ENCODE data around the gene LRG1. TPM values are rescaled to one million over a fixed set of nuclear protein-coding genes. Genes with fewer than 3 reads are reported as not detected.

The LRG1 gene
- total and polyA plus RNA-seq, 2 of the 13 experiments (the other 11 are each of a cell fraction or from before 2014, with no cell fraction given) = 12.0 to 39.3 TPM

DNA sequence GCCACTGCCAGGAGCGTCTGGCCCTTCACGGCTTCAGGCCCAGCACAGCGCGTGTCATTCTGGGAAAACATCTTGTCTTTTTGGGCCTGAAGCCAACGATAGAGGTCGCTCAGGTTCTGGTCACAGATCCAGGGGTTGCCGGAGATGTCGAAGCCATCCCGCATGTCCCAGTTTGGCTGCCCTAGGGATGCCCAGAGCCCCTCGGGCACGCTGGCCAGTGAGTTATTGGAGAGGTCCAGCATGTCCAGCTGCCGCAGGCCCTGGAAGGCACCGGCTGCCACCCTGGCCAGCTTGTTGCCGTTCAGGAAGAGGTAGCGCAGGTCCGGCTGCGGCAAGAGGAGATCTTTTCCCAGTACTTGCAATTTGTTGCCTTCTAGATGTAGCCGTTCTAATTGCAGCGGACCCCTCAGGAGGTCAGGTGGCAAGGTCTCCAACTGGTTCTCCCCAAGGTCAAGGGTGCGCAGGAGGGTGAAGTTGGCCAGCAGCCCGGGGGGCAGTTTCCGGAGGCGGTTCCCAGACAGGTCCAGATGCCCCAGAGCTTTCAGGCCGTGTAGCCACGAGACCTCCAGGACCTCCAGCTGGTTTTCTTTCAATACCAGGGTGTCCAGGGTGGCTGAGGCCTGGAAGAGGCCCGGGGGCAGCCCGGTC is 1.8 kb downstream of the LRG1 start:
- no peaks in the 10 kb centered on the region for H3K9me3 ChIP-seq (ENCODE audit: low read length)
- peaks cover 80% of the 10 kb centered on the region for H3K4me1 ChIP-seq (ENCODE audit: insufficient read depth, low read length)
- 92% methylated on average over 6 of the region's 27 CpGs for WGBS (ENCODE audit: low lambda C conversion rate)
- POLR2A ChIA-PET = interaction anchor here (1.2 kb wide), 1 partner anchor 11 kb away, joined by 4 read pairs; no protein-coding TSS in a partner anchor
- no peak for FAIRE-seq
- intact Hi-C loops (cut with micrococcal nuclease; ENCODE audit: unreplicated experiment) (loop anchor here (5.0 kb wide), 1 partner anchor 66 kb away; the partner anchor contains the start of gene HDGFL2), in situ Hi-C loops (cut with HindIII; ENCODE audit: extremely low pct_ligation_motif_present, low pct_unique_long_range_greater_than_20kb) (no loop called here)
- H3K27me3 ChIP-seq (ENCODE audit: control insufficient read depth in 1 of 2, insufficient read depth in 2 of 2, low read length in 2 of 2) = no peaks in the 10 kb centered on the region
- peaks cover 6% of the 10 kb centered on the region; the same call in 1 of the 2 replicates for H4K20me1 ChIP-seq (ENCODE audit: insufficient read depth, low read length)
- BruUV-seq (replicated peaks) = no TSS peak
- H3K27ac ChIP-seq (ENCODE audit: extremely low read length, insufficient read depth, low read length) = no peak overlapping the region
- TF ChIP-seq ZBTB38 (CRISPR knock-in tag; IDR thresholded peaks at IDR 0.05) (peak; percentile 31; the same call in 1 of the 2 replicates), DR1 (CRISPR knock-in tag; IDR thresholded peaks at IDR 0.05) (no peak), ZNF44 (CRISPR knock-in tag; IDR thresholded peaks at IDR 0.05) (no peak), ZNF777 (CRISPR knock-in tag; IDR thresholded peaks at IDR 0.05) (no peak), U2AF2 (IDR thresholded peaks at IDR 0.05; ENCODE audit: low read depth, low read length) (no peak), ZNF12 (CRISPR knock-in tag; IDR thresholded peaks at IDR 0.05) (no peak), ZNF543 (CRISPR knock-in tag; IDR thresholded peaks at IDR 0.05) (no peak), HOXA7 (CRISPR knock-in tag; IDR thresholded peaks at IDR 0.05) (no peak), RAD21 (CRISPR knock-in tag; IDR thresholded peaks at IDR 0.05) (no peak)
- TF ChIP-seq, protein P1, sequence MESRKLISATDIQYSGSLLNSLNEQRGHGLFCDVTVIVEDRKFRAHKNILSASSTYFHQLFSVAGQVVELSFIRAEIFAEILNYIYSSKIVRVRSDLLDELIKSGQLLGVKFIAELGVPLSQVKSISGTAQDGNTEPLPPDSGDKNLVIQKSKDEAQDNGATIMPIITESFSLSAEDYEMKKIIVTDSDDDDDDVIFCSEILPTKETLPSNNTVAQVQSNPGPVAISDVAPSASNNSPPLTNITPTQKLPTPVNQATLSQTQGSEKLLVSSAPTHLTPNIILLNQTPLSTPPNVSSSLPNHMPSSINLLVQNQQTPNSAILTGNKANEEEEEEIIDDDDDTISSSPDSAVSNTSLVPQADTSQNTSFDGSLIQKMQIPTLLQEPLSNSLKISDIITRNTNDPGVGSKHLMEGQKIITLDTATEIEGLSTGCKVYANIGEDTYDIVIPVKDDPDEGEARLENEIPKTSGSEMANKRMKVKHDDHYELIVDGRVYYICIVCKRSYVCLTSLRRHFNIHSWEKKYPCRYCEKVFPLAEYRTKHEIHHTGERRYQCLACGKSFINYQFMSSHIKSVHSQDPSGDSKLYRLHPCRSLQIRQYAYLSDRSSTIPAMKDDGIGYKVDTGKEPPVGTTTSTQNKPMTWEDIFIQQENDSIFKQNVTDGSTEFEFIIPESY (CRISPR knock-in tag; IDR thresholded peaks at IDR 0.05) = peak; percentile 67; the same call in 1 of the 2 replicates
- TF ChIP-seq, protein P2, sequence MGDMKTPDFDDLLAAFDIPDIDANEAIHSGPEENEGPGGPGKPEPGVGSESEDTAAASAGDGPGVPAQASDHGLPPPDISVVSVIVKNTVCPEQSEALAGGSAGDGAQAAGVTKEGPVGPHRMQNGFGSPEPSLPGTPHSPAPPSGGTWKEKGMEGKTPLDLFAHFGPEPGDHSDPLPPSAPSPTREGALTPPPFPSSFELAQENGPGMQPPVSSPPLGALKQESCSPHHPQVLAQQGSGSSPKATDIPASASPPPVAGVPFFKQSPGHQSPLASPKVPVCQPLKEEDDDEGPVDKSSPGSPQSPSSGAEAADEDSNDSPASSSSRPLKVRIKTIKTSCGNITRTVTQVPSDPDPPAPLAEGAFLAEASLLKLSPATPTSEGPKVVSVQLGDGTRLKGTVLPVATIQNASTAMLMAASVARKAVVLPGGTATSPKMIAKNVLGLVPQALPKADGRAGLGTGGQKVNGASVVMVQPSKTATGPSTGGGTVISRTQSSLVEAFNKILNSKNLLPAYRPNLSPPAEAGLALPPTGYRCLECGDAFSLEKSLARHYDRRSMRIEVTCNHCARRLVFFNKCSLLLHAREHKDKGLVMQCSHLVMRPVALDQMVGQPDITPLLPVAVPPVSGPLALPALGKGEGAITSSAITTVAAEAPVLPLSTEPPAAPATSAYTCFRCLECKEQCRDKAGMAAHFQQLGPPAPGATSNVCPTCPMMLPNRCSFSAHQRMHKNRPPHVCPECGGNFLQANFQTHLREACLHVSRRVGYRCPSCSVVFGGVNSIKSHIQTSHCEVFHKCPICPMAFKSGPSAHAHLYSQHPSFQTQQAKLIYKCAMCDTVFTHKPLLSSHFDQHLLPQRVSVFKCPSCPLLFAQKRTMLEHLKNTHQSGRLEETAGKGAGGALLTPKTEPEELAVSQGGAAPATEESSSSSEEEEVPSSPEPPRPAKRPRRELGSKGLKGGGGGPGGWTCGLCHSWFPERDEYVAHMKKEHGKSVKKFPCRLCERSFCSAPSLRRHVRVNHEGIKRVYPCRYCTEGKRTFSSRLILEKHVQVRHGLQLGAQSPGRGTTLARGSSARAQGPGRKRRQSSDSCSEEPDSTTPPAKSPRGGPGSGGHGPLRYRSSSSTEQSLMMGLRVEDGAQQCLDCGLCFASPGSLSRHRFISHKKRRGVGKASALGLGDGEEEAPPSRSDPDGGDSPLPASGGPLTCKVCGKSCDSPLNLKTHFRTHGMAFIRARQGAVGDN (CRISPR knock-in tag; IDR thresholded peaks at IDR 0.05) = 0 out of 2 replicates have a peak, but pooled peaks have one; percentile 10
- TF ChIP-seq, protein P3, sequence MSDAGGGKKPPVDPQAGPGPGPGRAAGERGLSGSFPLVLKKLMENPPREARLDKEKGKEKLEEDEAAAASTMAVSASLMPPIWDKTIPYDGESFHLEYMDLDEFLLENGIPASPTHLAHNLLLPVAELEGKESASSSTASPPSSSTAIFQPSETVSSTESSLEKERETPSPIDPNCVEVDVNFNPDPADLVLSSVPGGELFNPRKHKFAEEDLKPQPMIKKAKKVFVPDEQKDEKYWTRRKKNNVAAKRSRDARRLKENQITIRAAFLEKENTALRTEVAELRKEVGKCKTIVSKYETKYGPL (CRISPR knock-in tag; IDR thresholded peaks at IDR 0.05) = no peak
- TF ChIP-seq, protein P4, sequence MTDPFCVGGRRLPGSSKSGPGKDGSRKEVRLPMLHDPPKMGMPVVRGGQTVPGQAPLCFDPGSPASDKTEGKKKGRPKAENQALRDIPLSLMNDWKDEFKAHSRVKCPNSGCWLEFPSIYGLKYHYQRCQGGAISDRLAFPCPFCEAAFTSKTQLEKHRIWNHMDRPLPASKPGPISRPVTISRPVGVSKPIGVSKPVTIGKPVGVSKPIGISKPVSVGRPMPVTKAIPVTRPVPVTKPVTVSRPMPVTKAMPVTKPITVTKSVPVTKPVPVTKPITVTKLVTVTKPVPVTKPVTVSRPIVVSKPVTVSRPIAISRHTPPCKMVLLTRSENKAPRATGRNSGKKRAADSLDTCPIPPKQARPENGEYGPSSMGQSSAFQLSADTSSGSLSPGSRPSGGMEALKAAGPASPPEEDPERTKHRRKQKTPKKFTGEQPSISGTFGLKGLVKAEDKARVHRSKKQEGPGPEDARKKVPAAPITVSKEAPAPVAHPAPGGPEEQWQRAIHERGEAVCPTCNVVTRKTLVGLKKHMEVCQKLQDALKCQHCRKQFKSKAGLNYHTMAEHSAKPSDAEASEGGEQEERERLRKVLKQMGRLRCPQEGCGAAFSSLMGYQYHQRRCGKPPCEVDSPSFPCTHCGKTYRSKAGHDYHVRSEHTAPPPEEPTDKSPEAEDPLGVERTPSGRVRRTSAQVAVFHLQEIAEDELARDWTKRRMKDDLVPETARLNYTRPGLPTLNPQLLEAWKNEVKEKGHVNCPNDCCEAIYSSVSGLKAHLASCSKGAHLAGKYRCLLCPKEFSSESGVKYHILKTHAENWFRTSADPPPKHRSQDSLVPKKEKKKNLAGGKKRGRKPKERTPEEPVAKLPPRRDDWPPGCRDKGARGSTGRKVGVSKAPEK (CRISPR knock-in tag; IDR thresholded peaks at IDR 0.05; ENCODE audit: borderline replicate concordance) = no peak
- peaks cover 5% of the 10 kb centered on the region for H3K79me2 ChIP-seq (ENCODE audit: insufficient read depth, low read length)
- DNase-seq (ENCODE audit: low spot score) = no peak
- no peak for ATAC-seq
- peak overlapping the region; percentile 81; the same call in 1 of the 2 replicates for H3K4me2 ChIP-seq (ENCODE audit: low read depth, low read length)
- no peak overlapping the region for H2AFZ ChIP-seq (ENCODE audit: low read length)
- CTCF ChIA-PET (ENCODE audit: low intra/inter-chr PET ratio, low total read pairs) = no interaction called here
- no peak overlapping the region for H3K9ac ChIP-seq (ENCODE audit: insufficient read depth, low read depth, low read length)
- H3K4me3 ChIP-seq (replicated peaks in 1 of 3; ENCODE audit: insufficient read depth in 1 of 3, low read depth in 2 of 3, low read length in 3 of 3) = 0 out of 6 replicates have a peak overlapping the region, but pooled peaks of 1 of the 3 experiments have one; percentile 8
- no peaks in the 10 kb centered on the region for H3K36me3 ChIP-seq (replicated peaks in 1 of 2; ENCODE audit: control insufficient read depth in 1 of 2, insufficient read depth in 2 of 2, low read length in 2 of 2)
